ENCODE measurements around the gene SLC6A6.

Gene SLC6A6

GRCh38 chr3:14413381-14414071, 11.1 kb downstream of the SLC6A6 start:
- TF ChIP-seq CTCF (conservative IDR thresholded peaks at IDR 0.05; ENCODE audit: control insufficient read depth, insufficient read depth, low read depth, low read length) = no peak
- H3K4me3 ChIP-seq (ENCODE audit: control insufficient read depth, low read depth, low read length) = no peak overlapping the region
- peak; percentile 68 for DNase-seq (ENCODE audit: low read depth)

- no peak overlapping the region for H3K4me3 ChIP-seq (ENCODE audit: control insufficient read depth, low read depth, low read length)
- no peak for DNase-seq (ENCODE audit: low read depth)
- TF ChIP-seq CTCF (conservative IDR thresholded peaks at IDR 0.05; ENCODE audit: control insufficient read depth, insufficient read depth, low read depth, low read length) = no peak
Observed at GRCh38 chr3:14414846-14415464, 12.5 kb downstream of the SLC6A6 start.

GRCh38 chr3:14415501-14415900, 13.1 kb downstream of the SLC6A6 start:
- TF ChIP-seq CTCF (conservative IDR thresholded peaks at IDR 0.05; ENCODE audit: control insufficient read depth, insufficient read depth, low read depth, low read length) = no peak
- peak; percentile 48 for DNase-seq (ENCODE audit: low read depth)
- H3K4me3 ChIP-seq (ENCODE audit: control insufficient read depth, low read depth, low read length) = no peak overlapping the region

- TF ChIP-seq CTCF (conservative IDR thresholded peaks at IDR 0.05; ENCODE audit: control insufficient read depth, insufficient read depth, low read depth, low read length) = no peak
- no peak for DNase-seq (ENCODE audit: low read depth)
- no peak overlapping the region for H3K4me3 ChIP-seq (ENCODE audit: control insufficient read depth, low read depth, low read length)
Observed at GRCh38 chr3:14416453-14416852, 14.0 kb downstream of the SLC6A6 start.

GRCh38 chr3:14418296-14419250, 16.2 kb downstream of the SLC6A6 start:
- H3K4me3 ChIP-seq (ENCODE audit: control insufficient read depth, low read depth, low read length) = no peak overlapping the region
- TF ChIP-seq CTCF (conservative IDR thresholded peaks at IDR 0.05; ENCODE audit: control insufficient read depth, insufficient read depth, low read depth, low read length) = no peak
- no peak for DNase-seq (ENCODE audit: low read depth)

- H3K4me3 ChIP-seq (ENCODE audit: control insufficient read depth, low read depth, low read length) = no peak overlapping the region
- TF ChIP-seq CTCF (conservative IDR thresholded peaks at IDR 0.05; ENCODE audit: control insufficient read depth, insufficient read depth, low read depth, low read length) = no peak
- DNase-seq (ENCODE audit: low read depth) = no peak
Observed at GRCh38 chr3:14422016-14422963, 19.9 kb downstream of the SLC6A6 start.

All from fibroblast of mammary gland (primary cell).